Mammary epithelial cell (primary cell): ENCODE data around the gene RNF40.

Experiments used
- CTCF ChIP-seq, 2 donors: IDR thresholded peaks in 1 of 2; conservative IDR thresholded peaks in 1 of 2; 2 replicates each; pipeline ENCODE4 v1.5.1; 2011 to 2012; ENCODE audit warnings: inconsistent platforms in 2 of 2, low read length in 2 of 2, mild to moderate bottlenecking in 2 of 2, control low read depth in 1 of 2, low read depth in 1 of 2; ENCODE audit not compliant: insufficient read depth in 1 of 2; ENCODE audit errors: extremely low read depth in 1 of 2
- EZH2 ChIP-seq: IDR thresholded peaks from 2 replicates; pipeline ENCODE4 v1.6.1; 2012; ENCODE audit warnings: low read length, inconsistent platforms, borderline replicate concordance

DNA sequence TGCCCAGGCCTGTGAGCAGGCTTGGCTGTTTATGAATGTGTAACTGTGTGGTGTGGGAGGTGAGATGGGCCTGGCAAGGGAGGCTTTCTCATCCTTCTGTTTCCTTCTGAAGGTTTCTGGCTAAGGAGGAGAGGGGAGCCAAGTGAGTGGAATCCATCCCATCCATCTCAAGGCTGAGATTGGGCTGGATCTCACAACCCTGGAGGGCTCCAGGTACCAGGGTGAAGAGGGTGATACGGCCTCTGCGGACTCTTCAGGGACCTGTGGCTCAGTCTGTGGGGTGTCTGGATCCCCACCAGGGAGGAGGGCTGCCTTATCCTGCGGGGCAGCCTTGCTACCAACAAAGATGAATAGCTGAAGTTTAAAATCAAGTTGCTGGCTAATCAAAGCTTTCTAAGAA, 17.9 kb downstream of the RNF40 start:
- TF ChIP-seq EZH2 (no peak), CTCF (conservative IDR thresholded peaks at IDR 0.05 in 1 of 2, IDR thresholded peaks at IDR 0.05 in 1 of 2; ENCODE audit: extremely low read depth in 1 of 2, insufficient read depth in 1 of 2, low read depth in 1 of 2, low read length in 2 of 2) (no peak)
